ENCODE data around the gene CIC. TPM values are rescaled to one million over a fixed set of nuclear protein-coding genes. Genes with fewer than 3 reads are reported as not detected.

CIC gene
- total and polyA plus RNA-seq, 2 of the 13 experiments (the other 11 are each of a cell fraction or from before 2014, with no cell fraction given): 5.9 to 8.0 TPM

- TF ChIP-seq ZNF503 (CRISPR knock-in tag; IDR thresholded peaks at IDR 0.05) (peak; percentile 10; the same call in 1 of the 2 replicates), ZNF614 (CRISPR knock-in tag; IDR thresholded peaks at IDR 0.05; ENCODE audit: borderline replicate concordance) (no peak), ATF1 (CRISPR knock-in tag; IDR thresholded peaks at IDR 0.05) (no peak), ZBTB33 (CRISPR knock-in tag; IDR thresholded peaks at IDR 0.05) (no peak), SALL2 (CRISPR knock-in tag; IDR thresholded peaks at IDR 0.05) (no peak), ARID5B (CRISPR knock-in tag; IDR thresholded peaks at IDR 0.05) (no peak), IRF2 (CRISPR knock-in tag; IDR thresholded peaks at IDR 0.05) (no peak), RFX1 (IDR thresholded peaks at IDR 0.05) (no peak), CEBPZ (IDR thresholded peaks at IDR 0.05; ENCODE audit: low read length) (no peak), ZNF546 (CRISPR knock-in tag; conservative IDR thresholded peaks at IDR 0.05) (no peak), HNRNPK (IDR thresholded peaks at IDR 0.05; ENCODE audit: low read depth, low read length, poor library complexity, severe bottlenecking) (peak; percentile 84), FIP1L1 (IDR thresholded peaks at IDR 0.05; ENCODE audit: borderline replicate concordance, insufficient read depth, low read depth, low read length) (no peak), ZFP82 (CRISPR knock-in tag; IDR thresholded peaks at IDR 0.05; ENCODE audit: borderline replicate concordance) (no peak), TCF12 (IDR thresholded peaks at IDR 0.05) (no peak), TCF12 (CRISPR knock-in tag; IDR thresholded peaks at IDR 0.05) (no peak), MLX (CRISPR knock-in tag; IDR thresholded peaks at IDR 0.05) (0 out of 2 replicates have a peak, but pooled peaks have one; percentile 15), NFYB (CRISPR knock-in tag; IDR thresholded peaks at IDR 0.05) (no peak)
Measured at GRCh38 chr19:42253245-42254088, 15.6 kb upstream of the CIC start (continued).
